ENCODE measurements around the gene DEPDC1B.

The DEPDC1B gene

GRCh38 chr5:60649288-60649917, 50.6 kb downstream of the DEPDC1B start:
- in situ Hi-C loops (cut with MboI; ENCODE audit: low pct_unique_long_range_greater_than_20kb, low sequenced_read_pairs, unreplicated experiment): no loop called here
- peak; percentile 44 for DNase-seq (ENCODE audit: low spot score)
- TF ChIP-seq, protein P1, sequence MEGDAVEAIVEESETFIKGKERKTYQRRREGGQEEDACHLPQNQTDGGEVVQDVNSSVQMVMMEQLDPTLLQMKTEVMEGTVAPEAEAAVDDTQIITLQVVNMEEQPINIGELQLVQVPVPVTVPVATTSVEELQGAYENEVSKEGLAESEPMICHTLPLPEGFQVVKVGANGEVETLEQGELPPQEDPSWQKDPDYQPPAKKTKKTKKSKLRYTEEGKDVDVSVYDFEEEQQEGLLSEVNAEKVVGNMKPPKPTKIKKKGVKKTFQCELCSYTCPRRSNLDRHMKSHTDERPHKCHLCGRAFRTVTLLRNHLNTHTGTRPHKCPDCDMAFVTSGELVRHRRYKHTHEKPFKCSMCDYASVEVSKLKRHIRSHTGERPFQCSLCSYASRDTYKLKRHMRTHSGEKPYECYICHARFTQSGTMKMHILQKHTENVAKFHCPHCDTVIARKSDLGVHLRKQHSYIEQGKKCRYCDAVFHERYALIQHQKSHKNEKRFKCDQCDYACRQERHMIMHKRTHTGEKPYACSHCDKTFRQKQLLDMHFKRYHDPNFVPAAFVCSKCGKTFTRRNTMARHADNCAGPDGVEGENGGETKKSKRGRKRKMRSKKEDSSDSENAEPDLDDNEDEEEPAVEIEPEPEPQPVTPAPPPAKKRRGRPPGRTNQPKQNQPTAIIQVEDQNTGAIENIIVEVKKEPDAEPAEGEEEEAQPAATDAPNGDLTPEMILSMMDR (IDR thresholded peaks at IDR 0.05; ENCODE audit: extremely low read depth, insufficient read depth, missing control alignments): peak; percentile 63

DNA sequence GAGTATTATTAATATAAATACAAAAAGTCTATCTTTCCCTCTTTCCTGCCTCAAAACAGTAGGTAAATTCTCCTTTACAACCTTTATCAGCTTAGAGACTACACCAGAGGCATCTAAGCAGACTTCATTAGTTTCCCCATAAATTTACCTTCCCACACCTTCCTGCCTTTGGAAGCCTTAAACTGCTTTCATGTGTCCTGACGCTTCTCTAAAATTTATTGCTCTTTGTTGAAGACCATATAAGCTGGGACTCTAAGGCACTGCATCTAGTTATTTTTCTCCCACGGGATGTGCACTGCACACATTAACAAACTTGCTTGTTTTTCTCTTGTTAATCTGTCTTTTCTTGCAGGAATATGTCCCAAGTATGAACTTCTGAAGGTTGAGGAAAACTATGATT, 51.8 kb downstream of the DEPDC1B start:
- DNase-seq (ENCODE audit: low spot score): no peak
- in situ Hi-C loops (cut with MboI; ENCODE audit: low pct_unique_long_range_greater_than_20kb, low sequenced_read_pairs, unreplicated experiment): no loop called here
- TF ChIP-seq, protein P1 (IDR thresholded peaks at IDR 0.05; ENCODE audit: extremely low read depth, insufficient read depth, missing control alignments): no peak

DNA sequence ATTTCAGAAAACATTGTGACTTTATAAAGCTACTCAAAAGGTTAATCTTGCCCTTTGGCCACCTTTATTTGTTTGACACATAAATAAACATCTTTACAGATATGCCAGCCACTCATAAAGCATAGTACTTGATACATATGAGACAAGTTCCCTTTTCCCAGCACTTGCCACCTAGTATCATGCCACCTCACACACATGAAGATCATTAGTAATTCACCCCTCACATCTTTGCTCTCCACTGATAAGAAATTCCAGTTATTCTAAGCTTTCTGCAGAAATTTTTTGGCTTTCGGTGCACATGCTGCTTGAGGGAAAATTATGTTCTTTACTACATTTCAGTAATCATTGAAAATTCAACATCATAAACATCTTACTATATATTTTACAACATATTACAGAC, 59.1 kb downstream of the DEPDC1B start:
- in situ Hi-C loops (cut with MboI; ENCODE audit: low pct_unique_long_range_greater_than_20kb, low sequenced_read_pairs, unreplicated experiment): no loop called here
- no peak for DNase-seq (ENCODE audit: low spot score)
- TF ChIP-seq, protein P1 (IDR thresholded peaks at IDR 0.05; ENCODE audit: extremely low read depth, insufficient read depth, missing control alignments): no peak

GRCh38 chr5:60639544-60639943, 60.4 kb downstream of the DEPDC1B start:
- DNase-seq (ENCODE audit: low spot score): no peak
- TF ChIP-seq, protein P1 (IDR thresholded peaks at IDR 0.05; ENCODE audit: extremely low read depth, insufficient read depth, missing control alignments): no peak
- in situ Hi-C loops (cut with MboI; ENCODE audit: low pct_unique_long_range_greater_than_20kb, low sequenced_read_pairs, unreplicated experiment): no loop called here

DNA sequence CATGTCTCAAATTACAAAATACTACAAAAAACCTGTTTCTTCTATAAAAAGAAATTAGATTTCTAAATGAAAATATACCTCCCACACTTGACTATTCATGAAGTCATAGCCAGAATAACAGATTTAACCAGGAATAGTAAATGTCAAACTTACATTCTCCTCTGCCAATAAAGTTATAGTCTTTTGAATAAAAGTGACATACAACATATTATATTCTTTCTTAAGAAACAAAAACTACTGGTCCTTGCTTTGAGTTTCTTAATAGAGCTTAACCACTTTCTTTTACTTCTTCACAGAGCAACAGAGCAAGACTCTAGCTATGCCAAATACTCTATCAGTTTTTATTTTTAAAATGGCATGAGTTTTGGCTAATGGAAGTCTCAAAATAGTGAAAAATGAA, 61.7 kb downstream of the DEPDC1B start:
- TF ChIP-seq, protein P1 (IDR thresholded peaks at IDR 0.05; ENCODE audit: extremely low read depth, insufficient read depth, missing control alignments): no peak
- in situ Hi-C loops (cut with MboI; ENCODE audit: low pct_unique_long_range_greater_than_20kb, low sequenced_read_pairs, unreplicated experiment): no loop called here
- DNase-seq (ENCODE audit: low spot score): no peak

GRCh38 chr5:60636644-60637043, 63.3 kb downstream of the DEPDC1B start:
- in situ Hi-C loops (cut with MboI; ENCODE audit: low pct_unique_long_range_greater_than_20kb, low sequenced_read_pairs, unreplicated experiment): no loop called here
- TF ChIP-seq, protein P1 (IDR thresholded peaks at IDR 0.05; ENCODE audit: extremely low read depth, insufficient read depth, missing control alignments): no peak
- DNase-seq (ENCODE audit: low spot score): no peak

Measured in GM13977 (cell line).